Epidermal melanocyte (primary cell): ENCODE data around the gene RAMP1.
A peak's percentile ranks its signal among the peaks of the same experiment; 100 is the strongest.
"Not testable (repeated sequence)": the region's sequence is repeated elsewhere in the genome, so short reads cannot be mapped to it uniquely, and the experiment has no call there.

ENCODE experiments used
- DNase-seq: peaks from one replicate; pipeline ENCODE4 v3.0.0; 2011; ENCODE audit warnings: low spot score; ENCODE audit not compliant: insufficient read length

Gene RAMP1

DNA sequence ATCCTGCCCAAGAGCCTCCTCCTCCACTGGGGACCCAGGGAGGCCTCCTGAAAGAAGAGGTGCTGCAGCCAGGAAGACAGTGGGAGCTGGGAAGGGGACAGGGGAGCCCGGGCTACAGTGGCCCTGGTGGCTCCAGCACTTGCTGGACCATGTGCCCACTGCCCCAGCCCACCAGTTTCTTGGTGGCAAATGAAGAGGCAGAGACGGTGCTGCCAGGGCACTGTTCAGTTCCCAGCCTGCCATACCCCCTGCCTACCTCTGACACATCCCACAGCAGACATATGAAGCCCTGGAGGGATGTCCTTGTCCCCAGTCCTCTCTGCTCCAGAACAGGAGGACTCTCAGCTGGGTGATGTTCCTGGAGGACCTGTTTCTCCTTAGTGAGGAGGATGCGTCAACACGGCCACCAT lies 3.7 kb downstream of the RAMP1 start:
- DNase-seq, result no peak

DNA sequence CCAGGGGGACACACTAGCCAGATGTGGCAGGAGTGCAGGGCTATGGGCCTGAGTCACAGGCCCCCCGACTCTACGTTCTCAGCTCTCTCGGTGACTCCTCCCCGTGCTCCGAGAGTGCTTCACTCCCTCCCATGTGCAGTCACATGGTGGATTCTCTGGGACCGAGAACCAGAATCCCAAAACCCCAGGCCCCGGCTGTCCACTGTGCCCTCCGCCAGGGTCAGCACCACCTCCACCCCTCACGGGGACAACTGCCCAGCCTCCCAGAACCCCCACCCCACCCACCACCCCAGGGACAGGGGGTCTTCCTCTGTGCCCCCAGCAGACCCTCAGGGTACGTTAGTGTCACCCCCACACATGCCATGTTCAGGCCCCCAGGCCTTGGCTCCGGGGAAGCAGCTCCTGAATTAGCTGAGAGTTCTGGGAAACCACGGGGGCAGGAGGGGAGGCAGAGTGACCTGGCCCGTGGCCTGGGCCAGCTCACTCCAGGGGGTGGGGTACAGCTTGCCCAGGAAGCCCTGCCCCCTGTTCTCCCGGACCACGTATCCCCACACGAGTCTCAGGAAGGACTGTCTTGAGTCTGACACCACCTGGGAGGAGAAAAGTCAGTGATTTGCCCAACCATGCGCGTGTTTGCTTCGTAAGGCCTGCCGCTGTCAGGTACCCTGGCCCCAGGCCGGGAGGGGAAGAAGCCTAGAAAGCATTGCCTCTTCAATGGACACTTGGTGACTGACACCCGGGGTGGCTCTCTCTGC lies 4.4 kb downstream of the RAMP1 start:
- DNase-seq, result no peak

DNA sequence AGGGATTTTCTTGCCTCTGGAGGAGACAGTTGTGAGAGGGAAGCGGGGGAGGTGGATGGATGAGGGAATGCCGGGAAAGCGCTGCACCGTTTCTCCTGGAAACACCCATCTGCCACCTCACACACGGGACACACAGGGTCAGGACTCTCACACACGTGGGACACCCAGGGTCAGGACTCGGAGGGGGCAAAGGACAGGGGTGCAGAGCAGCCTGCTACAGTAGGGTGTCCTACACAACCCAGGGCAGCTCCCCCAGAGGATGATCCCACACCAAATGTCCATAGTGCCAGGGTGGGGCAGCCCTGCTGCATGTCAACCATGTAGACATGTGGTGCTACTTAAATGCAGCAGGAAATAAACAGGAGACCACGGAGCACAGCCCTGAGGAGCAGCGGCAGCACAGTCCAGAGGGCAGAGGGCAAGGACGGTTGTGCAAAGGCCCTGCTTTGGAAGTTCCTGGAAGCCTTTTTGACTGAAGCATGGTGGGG lies 5.1 kb downstream of the RAMP1 start:
- DNase-seq, result peak; percentile 10

DNA sequence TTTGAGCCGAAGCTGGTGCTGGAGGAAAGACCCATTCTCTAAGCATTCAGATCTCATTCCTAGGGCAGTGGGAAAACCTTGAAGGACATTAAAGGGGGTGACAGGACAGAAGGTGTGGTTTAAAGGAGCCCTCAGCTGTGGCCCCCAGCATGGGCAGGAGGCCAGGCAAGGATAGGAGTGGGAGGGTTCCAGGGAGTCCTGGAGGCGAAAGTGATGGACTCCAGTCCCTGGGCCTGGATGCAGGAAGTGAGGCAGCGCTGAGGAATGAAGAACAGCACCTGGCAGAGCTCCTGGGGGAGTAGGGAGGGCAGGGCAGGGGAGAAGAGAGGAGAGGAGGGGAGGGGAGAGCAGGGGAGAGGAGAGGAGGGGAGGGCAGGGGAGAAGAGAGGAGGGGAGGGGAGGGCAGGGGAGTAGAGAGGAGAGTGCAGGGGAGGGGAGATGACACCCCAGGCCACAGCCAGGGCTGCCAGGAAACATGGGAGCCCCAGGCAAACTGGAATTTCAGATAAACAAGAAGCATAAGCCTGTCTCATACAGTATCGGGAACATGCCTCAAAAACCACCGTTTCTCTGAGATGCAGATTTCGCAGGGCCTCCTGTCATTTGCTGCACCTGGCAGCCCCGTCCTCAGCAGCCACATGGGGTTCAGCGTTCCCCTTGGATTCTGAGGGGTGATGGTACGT lies 5.7 kb downstream of the RAMP1 start:
- DNase-seq, result peak; percentile 14

DNA sequence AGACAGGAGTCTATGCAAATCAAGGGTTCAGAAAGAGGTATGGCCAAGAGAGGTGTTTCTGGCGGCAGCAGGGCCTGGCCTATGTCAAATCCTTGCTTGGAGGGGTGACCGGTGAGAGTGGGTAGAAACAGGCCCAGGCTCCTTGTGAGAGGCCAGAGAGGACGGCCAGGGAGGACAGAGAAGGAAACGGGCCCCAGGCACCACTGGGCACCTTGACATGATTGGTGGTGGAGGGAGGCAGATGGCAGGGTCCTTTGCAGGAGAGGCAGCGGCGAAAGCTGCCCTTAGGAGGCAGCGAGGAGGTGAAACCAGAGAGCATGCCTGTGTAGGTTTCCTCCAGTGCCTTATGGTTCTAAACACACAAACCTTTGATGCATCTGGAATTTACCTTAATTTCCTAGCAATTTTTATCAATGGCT lies 6.2 kb downstream of the RAMP1 start:
- DNase-seq, result peak; percentile 6

DNA sequence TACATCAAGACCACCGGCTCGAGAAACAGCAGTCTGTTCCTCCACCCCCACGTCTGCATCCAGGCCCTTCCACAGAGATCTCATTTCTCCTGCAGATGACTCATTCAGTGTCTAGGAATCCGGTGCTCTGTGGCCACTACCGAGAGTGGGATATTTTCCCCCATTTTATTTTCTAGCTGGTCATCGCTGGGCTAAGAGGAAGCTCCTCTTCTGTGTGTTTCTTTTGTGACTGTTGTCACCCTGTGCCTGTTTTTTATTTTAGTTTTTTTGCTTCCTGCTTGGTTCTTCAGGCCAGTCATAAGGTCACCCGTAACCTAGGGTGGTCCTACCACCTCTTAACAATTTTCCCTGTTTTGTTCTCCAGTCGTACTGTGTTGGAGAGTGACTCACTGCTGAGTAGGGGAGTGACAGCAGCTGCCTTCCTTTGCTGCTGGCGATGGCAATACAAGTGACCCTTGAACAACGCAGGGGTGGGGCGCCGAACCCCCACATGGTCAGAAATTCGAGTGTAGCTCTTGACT lies 6.7 kb downstream of the RAMP1 start:
- peak; percentile 16 for DNase-seq

DNA sequence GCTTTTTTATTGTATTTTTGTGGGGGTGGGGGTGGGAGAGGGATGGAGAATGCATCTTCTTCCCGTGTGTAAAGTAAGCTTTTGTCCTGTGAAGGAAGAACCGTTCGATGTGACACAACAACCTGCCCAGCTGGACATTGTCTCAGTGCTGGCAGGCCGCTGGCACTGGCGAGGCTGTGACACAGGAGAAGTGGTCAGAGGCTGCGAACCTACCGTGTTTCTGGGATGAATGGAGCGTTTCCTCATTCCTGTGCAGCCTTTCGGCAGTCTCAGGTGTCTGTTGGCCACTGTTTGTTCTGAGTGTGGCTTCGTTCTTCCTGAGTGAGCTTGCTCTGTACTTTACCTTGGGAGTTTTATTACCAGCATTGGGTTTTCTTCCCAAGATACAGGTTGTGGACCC lies 8.0 kb downstream of the RAMP1 start:
- DNase-seq, result peak; percentile 4

DNA sequence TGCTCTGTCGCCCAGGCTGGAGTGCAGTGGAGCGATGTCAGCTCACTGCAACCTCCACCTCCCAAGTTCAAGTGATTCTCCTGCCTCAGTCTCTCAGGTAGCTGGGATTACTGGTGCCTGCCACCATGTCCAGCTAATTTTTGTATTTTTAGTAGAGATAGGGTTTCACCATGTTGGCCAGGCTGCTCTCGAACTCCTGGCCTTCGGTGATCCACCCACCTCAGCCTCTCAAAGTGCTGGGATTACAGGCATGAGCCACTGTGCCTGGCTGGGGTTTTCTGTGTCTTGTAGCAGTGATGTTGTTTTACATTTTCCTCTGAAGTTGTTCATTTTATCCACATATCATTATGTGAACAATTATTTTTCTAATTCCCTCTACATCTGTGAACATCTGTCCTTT lies 8.7 kb downstream of the RAMP1 start:
- DNase-seq, result not testable (repeated sequence)

DNA sequence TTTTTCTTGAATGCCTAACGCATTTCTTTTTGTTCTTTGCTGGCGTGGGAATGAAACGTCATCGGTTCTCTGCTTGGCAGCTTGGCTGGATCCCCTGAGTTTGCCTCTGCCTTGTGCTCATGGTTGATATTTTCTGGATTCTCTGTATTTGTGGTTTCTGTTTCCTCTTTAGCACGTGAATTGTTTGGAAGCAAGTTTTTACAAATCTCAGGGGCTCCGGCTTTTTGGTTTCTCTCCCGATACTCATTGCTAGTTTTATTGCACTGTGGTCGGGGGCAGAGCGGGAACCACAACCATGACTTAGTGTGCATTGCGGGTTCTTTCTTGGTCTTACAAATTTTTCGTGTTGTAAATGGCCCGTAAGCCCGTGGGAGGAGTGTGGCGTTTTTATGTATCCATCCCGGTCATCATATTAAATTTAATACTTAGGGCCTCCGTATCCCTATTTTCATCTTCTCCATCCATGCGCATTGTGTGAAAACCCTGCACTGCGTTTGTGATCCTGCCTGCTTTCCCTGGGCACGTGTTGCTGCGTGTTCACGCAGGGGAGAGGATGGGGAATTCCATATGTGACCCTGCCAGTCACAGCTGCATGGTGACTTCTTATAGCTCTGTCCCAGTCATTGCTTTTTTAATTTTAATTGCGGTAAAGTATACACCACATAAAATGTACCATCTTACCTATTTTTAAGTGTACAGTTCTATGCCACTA lies 9.4 kb downstream of the RAMP1 start:
- no peak for DNase-seq

DNA sequence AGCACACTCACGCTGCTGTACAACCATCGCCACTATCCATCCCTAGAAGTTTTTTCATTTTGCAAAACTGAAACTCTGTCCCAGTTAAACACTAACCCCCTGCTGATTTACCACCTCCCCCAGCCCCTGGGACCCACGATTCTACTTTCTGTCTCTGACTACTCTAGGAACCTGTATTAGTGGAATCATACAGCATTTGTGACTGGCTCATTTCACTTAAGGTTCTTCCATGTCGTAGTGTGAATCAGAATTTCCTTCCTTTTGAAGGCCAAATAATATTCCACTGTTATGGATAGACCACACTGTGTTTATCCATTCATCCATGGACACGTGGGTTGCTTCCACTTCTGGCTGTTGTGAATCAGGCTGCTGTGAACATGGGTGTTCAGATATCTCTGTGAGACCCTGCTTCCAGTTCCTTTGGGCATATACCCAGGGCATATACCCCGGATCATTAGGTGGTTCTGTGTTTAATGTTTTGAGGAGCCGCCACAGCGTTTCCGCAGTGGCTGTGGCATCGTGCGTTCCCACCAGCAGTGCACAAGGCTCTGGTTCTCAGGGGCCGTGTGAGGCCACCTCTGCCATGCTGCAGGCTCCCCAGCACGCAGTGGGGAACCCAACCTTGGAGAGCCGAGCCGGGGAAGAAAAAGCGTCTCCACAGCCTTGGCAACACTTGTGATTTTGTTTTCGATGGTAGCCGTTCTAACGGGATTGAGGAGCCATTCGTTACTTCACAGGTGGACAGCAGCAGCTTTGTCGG lies 10.1 kb downstream of the RAMP1 start:
- no peak for DNase-seq

DNA sequence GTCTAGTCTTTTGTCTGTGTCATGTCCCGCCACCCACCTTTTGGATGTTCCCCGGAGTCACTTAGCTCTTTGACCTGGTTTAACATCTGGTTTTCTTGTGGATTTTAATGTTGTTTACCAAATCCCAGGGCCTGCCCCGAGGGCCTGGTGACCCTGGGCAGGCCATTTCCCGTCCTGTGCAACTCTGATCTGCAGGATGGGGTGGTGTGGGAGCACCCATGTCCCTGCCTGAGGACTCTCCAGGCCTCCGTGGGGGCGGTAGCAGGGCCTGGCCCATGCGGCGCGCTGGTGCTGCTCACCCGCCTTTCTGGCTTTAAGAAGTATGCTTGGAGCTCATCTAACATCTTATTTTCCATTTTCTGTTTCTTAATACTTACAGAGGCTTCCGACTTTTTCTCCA lies 10.7 kb downstream of the RAMP1 start:
- DNase-seq, result no peak

DNA sequence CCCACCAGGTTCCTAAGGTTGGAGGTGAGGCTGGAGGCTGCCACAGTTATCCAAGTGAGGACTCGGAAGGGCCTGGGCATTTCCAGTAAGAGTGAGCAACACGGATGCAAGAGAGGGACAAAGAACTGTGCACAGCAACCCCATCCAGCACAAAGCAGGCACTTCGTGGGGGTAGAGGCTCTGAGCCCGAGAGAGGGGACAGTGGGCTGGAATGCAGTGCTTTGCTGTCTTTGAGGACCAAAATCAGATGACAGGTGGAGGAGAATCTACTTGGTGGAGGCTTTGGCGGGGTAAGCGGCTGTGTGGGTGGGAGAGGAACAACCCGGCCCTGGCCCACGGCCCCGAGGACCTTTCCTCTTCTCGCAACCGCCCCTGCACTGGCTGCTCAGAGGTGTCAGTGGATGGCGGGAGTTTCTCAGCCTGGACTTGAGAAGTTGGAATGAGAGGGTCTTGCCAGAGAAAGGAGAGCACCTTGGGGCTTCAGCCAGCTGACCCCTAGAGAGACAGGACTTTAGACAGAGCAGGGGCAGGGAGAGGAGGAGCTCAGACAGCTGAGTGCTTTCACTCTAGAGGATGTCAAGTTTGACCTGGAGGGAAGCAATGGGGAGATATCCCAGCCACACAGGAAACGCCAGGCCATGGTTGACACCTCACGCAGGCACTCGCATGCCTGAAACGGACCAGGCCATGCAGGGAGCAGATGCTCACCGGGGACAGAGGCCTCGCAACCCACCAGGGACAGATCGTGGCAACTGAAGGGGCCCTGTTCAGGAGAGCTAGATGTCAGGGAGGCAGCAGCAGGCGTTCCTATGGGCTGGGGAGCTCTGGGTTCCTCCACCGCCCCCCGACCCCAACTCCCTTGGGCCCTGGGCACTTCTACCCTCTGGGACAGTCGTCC lies 11.6 kb downstream of the RAMP1 start:
- no peak for DNase-seq

DNA sequence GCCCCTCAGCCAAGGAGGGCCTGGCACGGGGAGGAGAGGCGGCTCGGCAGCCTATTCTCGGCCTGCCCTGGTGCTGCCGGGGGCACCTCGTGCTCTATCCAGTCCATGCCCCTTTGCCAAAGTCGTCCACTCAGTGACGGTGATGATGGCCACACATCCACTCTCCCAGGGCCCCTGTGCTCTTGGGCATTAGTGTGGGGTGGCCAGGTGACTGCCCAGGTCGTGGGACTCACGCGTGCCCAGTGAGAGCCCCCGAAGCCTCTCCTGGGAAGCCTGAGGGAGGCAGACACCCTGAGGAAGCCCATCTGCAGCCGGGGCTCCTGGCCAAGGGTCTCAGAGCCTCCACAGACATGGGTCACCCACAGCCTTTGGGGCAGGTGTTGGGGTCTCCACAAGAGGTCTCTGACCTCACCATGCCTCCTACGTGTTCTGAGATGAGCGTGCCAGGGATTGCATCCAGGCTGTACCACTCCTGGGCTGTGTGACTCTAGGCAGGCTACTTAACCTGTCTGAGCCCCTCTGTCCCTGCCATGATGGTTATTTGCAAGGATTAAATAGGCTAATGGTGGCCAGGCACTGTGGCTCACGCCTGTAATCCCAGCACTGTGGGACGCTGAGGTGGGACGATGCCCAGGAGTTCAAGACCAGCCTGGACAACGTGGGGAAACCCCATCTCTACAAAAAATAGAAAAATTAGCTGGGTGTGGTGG lies 12.9 kb downstream of the RAMP1 start:
- no peak for DNase-seq

DNA sequence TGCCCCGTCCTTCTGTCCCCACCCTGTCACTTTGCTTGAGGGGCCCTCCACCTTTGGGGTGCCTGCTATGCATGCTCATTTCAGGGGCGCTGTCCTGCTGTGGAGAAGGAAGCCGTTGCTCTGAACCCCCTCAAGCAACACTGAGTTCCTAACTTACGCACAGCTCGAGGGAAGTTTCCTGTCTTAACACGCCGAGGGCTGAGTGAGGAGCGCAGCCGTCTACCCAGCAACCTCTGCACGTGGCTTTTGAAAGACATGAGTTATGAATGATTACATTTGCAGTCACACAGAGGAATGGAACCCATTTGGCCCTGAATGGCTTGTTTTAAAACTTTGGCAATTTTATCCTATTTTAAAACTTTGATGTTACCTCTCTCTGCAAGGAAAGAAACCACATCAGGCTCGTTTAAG lies 14.0 kb downstream of the RAMP1 start:
- no peak for DNase-seq

DNA sequence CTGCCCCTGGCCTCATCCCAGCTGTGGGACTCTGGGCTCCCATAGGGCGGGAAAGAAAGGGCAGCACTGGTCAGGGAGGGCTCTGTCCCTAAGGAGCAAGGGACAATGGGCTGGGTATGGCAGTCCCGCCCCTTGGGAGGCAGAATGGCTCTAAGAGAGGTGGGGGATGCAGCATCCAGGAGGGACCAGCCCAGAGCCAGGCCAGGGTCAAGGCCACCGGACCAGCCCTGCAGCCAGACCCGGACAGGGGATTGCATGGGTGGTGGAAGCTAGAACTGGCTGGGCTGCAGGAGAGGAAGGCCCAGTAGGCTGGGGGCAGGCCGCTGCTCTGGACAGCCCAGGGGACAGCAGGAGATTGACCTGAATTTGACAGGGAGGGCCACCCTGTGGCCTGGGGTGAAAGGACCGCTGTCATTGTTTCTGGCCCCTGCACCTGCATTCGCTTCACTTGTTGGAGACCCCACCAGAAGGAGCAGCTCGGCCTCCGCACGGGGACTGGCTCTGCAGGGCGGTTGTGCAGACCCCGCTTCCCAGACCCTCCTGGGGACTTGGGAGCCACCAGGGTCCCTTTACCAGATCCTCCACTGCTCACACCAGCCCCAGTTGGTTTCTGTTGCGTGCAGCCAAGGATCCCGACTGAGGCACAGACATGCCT lies 14.6 kb downstream of the RAMP1 start:
- no peak for DNase-seq

DNA sequence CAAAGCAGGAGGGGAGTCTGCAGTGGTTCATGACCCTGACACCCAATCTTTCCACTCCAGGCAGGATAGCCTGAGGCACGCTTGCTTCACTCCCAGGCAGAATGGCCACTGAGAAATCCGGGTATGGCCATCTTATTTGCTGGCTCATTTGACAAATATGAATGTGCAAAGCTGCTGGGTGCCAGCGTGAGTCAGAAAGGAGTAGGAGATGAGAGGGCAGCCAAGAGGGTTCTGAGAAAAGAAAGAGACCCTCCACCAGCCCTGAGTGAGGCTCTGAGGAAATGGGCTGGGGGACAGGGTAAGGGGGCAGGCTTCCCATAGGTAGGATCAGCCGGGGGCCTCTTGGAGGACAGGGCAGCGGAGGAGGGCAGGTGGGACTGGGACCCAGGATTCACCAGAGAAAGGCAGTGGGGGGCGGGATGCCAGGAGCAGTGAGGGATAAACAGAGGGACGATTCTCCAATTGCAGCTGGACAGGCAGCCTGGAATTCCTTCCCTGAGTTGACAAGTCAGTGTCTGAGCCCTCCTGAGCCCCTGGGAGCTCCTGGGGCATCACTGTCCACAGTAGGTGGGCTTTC lies 15.2 kb downstream of the RAMP1 start:
- peak; percentile 46 for DNase-seq

DNA sequence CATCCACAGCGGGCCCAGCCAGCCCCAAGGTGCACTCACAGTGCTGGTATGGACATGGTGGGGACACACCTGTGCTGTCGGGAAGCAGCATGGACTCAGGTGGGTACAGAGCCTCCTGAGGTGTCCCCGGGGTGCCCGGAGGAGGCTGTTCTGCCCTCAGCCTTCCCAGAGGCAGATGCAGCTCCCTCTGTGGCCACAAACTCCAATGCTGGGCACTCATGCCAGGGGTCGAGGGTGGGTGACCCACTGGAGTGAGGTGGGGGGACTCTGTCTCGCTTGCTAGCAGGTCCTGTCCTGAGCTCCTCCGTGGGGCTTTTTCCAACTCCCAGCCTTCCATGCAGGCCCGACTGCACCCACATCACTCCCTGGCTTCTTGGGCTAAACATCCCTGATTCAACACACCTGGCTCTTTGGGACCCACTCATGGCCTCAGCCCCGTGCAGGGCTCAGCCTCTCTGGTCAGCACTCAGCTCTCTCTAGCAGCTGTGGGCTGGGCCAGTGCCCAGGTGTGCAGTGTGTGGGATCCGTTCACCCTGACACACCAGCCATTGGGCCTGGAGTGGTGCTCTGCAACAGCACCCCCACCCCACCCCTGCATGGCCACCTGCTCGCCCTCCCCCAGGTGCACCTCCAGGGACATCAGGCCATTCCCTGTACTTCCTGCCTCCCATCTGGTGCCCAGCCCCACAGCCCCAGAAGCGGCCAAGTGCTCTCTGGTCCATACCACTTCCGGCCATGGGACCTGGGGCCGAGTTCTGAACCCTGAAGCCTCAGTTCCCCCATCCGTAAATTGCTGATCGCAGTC lies 16.0 kb downstream of the RAMP1 start:
- DNase-seq, result no peak

DNA sequence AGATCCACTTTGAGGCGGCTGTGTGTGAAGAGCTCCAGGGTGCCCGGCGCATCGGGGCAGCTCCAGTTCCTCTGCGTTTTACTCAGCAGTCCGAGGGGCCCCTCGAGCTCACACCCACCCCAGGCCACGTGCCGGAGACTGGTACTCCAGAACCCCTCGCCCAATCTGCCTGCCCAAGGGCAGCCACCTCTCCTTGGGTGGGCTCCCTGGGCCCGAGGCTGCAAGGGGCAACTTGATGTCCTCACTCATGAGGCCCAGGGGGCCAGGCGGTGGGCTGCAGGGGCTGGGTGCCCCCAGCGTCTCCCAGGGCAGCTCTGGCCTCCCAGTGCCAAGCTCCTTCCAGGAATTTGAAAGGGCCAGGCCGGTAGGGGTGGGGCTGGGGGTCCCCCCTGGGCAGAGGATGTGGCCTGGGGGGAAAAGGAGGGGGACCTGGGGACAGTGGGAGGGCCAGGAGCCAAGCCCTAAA lies 16.7 kb downstream of the RAMP1 start:
- no peak for DNase-seq
